GM10248 (cell line): ENCODE measurements around the gene ACMSD.
"Not testable (repeated sequence)": the region's sequence is repeated elsewhere in the genome, so short reads cannot be mapped to it uniquely, and the experiment has no call there.

Experiments used
- CTCF ChIA-PET: fragments of 300-600 bp; sonication (Branson Sonifier 250); formaldehyde crosslinking; extraction: SDS; loops from one replicate; lab custom pipeline; 2021; ENCODE audit warnings: antibody characterized with exemption; lab: Yijun Ruan, JAX
- POLR2A ChIA-PET: fragments of 350-650 bp; sonication (Branson Sonifier 250); formaldehyde crosslinking; extraction: SDS; loops from one replicate; lab custom pipeline; 2020; ENCODE audit warnings: antibody characterized with exemption; lab: Yijun Ruan, JAX
- DNase-seq: peaks from one replicate; pipeline ENCODE4 v3.0.0; 2012; ENCODE audit errors: extremely low spot score
- CTCF ChIP-seq: IDR thresholded peaks from 2 replicates; pipeline ENCODE4 v1.5.1; 2012; ENCODE audit warnings: mild to moderate bottlenecking, low read depth; ENCODE audit errors: extremely low read depth, missing control alignments, control extremely low read depth

The ACMSD gene

DNA sequence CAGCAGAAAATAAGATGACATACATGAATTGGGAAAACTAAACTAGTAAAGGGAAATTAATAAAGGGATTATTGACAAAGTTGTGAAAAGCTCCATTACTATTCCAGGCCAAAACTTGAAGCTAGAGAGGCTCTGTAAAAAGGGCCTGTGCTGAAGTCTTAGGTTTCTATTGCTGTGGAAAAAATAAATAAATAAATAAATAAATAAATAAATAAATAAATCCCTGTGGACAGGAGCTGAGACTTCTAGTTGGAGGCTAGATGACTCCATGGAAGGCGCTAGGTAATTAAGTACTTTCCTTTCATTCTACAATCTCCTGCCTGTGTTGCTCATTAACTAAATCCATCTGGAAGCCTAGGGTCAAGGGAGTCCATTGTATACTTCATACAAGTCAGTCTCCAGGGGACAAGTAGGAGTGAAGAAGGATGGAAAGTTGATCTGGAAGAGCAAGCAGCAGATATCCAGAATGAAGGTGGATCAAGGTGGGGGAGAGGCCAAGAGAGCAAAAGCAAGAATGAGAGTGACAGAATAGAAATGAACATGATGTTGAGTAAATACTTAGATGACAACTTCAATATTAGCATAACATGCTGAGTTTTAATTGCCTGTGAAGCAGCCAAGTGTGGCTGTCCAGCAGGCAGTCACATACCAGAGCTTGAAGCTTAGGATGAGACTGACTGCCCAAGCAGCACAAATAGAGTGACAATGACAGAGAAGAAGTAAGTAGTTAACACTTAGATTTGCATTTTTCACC, 54.0 kb downstream of the ACMSD start:
- TF ChIP-seq CTCF: no peak
- CTCF ChIA-PET: interaction anchor here (1.1 kb wide), 1 partner anchor 441 kb away, joined by 4 read pairs; no protein-coding TSS in a partner anchor
- POLR2A ChIA-PET: no interaction called here
- DNase-seq: no peak

DNA sequence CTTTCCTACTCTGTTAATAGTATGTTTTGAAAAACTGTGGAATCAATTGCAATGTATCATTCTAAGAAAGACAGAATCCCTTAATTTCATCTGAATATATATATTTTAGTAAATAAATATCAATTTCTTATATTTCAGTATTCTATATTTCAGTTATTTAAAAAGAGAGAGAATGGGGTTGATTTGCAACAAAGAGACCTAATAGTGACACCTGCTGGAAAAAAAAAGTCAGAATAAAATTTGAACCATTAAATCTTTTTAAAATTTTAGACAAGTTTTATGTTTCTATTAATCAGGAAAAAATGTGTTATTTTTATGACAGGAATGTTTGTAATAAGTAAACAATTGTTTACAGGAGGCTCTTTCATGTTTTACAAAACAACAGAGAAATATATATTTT, 59.5 kb downstream of the ACMSD start:
- no peak for DNase-seq
- peak; percentile 31 for TF ChIP-seq CTCF
- CTCF ChIA-PET: interaction anchor here (0.6 to 1.6 kb wide), 4 partner anchors 10 to 447 kb away, joined by 3 to 11 read pairs (median 4); no protein-coding TSS in a partner anchor
- POLR2A ChIA-PET: no interaction called here

DNA sequence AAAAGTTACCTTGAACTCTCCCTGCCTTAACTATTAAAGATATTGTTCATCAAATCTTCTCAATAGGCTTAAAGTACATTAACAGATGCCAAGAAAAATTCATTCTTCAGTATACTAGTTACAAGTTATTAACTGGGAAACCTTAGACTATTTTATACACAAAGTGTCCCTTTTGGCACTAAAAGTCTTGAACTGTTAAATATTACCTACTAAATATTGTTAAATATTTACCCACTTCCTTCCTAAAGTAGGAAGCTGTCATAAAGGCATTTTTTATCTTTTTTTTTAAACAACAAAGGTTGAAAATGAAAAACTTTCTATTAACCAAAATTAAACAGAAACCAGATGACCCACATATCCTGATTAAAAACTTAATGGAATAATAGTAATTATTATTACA, 60.8 kb downstream of the ACMSD start:
- ChIA-PET POLR2A (no interaction called here), CTCF (no interaction called here)
- DNase-seq: no peak
- TF ChIP-seq CTCF: no peak

- CTCF ChIA-PET: no interaction called here
Measured at GRCh38 chr2:134900151-134900550, 61.7 kb downstream of the ACMSD start.

GRCh38 chr2:134903701-134904100, 65.3 kb downstream of the ACMSD start:
- POLR2A ChIA-PET, DNase-seq: not testable (repeated sequence)

More at GRCh38 chr2:134900151-134900550, 61.7 kb downstream of the ACMSD start:
- TF ChIP-seq CTCF: no peak
- POLR2A ChIA-PET: no interaction called here
- DNase-seq: no peak

DNA sequence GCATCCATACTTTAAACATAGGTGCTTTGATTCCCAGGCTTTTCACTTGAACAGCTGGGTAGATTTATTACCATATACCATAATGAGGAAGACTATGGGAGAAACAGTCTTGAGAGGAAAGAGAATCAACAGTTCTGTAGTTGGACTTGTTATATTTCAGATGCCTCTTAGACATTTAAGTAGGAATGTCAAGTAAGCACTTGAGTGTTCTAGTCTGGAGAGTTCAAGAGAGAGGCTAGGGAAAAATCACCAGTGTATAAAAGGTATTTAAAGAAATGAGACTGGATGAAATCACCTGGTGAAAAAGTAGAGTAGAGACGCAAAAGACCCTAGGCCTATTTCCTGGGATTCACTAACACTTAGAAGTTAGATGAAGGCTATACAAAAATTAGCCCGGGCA, 66.8 kb downstream of the ACMSD start:
- no peak for TF ChIP-seq CTCF
- ChIA-PET POLR2A (no interaction called here), CTCF (no interaction called here)
- no peak for DNase-seq

More at GRCh38 chr2:134903701-134904100, 65.3 kb downstream of the ACMSD start:
- CTCF ChIA-PET: not testable (repeated sequence)

- CTCF ChIA-PET: interaction anchor here (1.1 to 1.3 kb wide), 3 partner anchors 8 to 455 kb away, joined by 3 to 6 read pairs (median 3); no protein-coding TSS in a partner anchor
Measured at GRCh38 chr2:134906726-134907125, 68.3 kb downstream of the ACMSD start.

DNA sequence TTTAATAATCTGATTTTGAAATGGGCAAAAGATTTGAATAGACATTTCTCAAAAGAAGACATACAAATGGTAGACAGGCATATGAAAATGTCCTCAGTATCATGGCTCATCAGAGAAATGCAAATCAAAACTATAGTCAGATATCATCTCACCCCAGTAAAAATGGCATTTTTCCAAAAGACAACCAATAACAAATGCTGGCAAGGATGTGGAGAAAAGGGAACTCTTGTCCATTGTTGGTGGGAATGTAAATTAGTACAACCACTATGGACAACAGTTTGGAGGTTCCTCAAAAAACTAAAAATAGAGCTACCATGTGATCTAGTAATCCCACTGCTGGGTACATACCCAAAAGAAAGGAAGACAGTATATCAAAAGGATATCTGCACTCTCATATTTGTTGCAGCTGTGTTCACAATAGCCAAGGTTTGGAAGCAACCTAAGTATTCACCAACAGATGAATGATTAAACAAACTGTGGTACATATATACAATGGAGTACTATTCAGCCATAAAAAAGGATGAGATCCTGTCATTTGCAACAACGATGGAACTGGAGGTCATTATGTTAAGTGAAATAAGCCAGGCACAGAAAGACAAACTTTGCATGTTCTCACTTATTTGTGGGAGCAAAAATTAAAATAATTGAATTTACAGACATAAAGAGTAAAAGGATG, 69.2 kb downstream of the ACMSD start:
- CTCF ChIA-PET: interaction anchor here (1.1 to 1.3 kb wide), 3 partner anchors 9 to 456 kb away, joined by 3 to 6 read pairs (median 3); no protein-coding TSS in a partner anchor
- POLR2A ChIA-PET: not testable (repeated sequence)

More at GRCh38 chr2:134906726-134907125, 68.3 kb downstream of the ACMSD start:
- POLR2A ChIA-PET: no interaction called here
- DNase-seq: no peak
- TF ChIP-seq CTCF: no peak

More for the DNA sequence above, 69.2 kb downstream of the ACMSD start:
- not testable (repeated sequence) for DNase-seq
